ENCODE measurements around the gene LMF2.

The LMF2 gene

GRCh38 chr22:50461536-50461935, 46.0 kb downstream of the LMF2 start:
- Histone ChIP-seq H3K36me3 (ENCODE audit: low read length) (peaks cover 4% of the 10 kb centered on the region; the same call in 1 of the 2 replicates), H3K9me3 (ENCODE audit: insufficient read depth, low read length) (no peaks in the 10 kb centered on the region), H3K27me3 (ENCODE audit: low read length) (no peaks in the 10 kb centered on the region), H4K20me1 (ENCODE audit: low read depth, low read length) (no peaks in the 10 kb centered on the region), H3K79me2 (ENCODE audit: insufficient read depth, low read length) (no peaks in the 10 kb centered on the region), H3K4me3 (ENCODE audit: insufficient read depth, low read length, poor library complexity, severe bottlenecking) (no peak overlapping the region), H2AFZ (ENCODE audit: low read depth, low read length, severe bottlenecking) (no peak overlapping the region), H3K9ac (ENCODE audit: low read length) (no peak overlapping the region), H3F3A (ENCODE audit: insufficient read depth) (no peaks in the 10 kb centered on the region), H3K4me2 (ENCODE audit: low read depth, low read length, poor library complexity, severe bottlenecking) (no peak overlapping the region), H3K27ac (ENCODE audit: low read depth, low read length) (no peak overlapping the region), H3K9me2 (replicated peaks; ENCODE audit: insufficient read depth, low read length) (no peaks in the 10 kb centered on the region)
- TF ChIP-seq EZH2phosphoT487 (conservative IDR thresholded peaks at IDR 0.05; ENCODE audit: low read length) (no peak), CTCF (IDR thresholded peaks at IDR 0.05; ENCODE audit: insufficient read depth, low read length, poor library complexity, severe bottlenecking) (no peak)

GRCh38 chr22:50460938-50461337, 46.6 kb downstream of the LMF2 start:
- H3K9me2 ChIP-seq (replicated peaks; ENCODE audit: insufficient read depth, low read length): no peaks in the 10 kb centered on the region
- TF ChIP-seq EZH2phosphoT487 (conservative IDR thresholded peaks at IDR 0.05; ENCODE audit: low read length): no peak
- TF ChIP-seq CTCF (IDR thresholded peaks at IDR 0.05; ENCODE audit: insufficient read depth, low read length, poor library complexity, severe bottlenecking): no peak
- no peaks in the 10 kb centered on the region for H3K79me2 ChIP-seq (ENCODE audit: insufficient read depth, low read length)
- no peaks in the 10 kb centered on the region for H3K9me3 ChIP-seq (ENCODE audit: insufficient read depth, low read length)
- H2AFZ ChIP-seq (ENCODE audit: low read depth, low read length, severe bottlenecking): no peak overlapping the region
- no peaks in the 10 kb centered on the region for H3F3A ChIP-seq (ENCODE audit: insufficient read depth)
- H3K27ac ChIP-seq (ENCODE audit: low read depth, low read length): no peak overlapping the region
- no peak overlapping the region for H3K9ac ChIP-seq (ENCODE audit: low read length)
- H3K4me3 ChIP-seq (ENCODE audit: insufficient read depth, low read length, poor library complexity, severe bottlenecking): no peak overlapping the region
- peaks cover 4% of the 10 kb centered on the region; the same call in 1 of the 2 replicates for H3K36me3 ChIP-seq (ENCODE audit: low read length)
- H3K4me2 ChIP-seq (ENCODE audit: low read depth, low read length, poor library complexity, severe bottlenecking): no peak overlapping the region
- H3K27me3 ChIP-seq (ENCODE audit: low read length): no peaks in the 10 kb centered on the region
- H4K20me1 ChIP-seq (ENCODE audit: low read depth, low read length): no peaks in the 10 kb centered on the region

- Histone ChIP-seq H4K20me1 (ENCODE audit: low read depth, low read length) (no peaks in the 10 kb centered on the region), H3K79me2 (ENCODE audit: insufficient read depth, low read length) (no peaks in the 10 kb centered on the region), H3F3A (ENCODE audit: insufficient read depth) (no peaks in the 10 kb centered on the region), H3K27me3 (ENCODE audit: low read length) (no peaks in the 10 kb centered on the region), H3K9me2 (replicated peaks; ENCODE audit: insufficient read depth, low read length) (no peaks in the 10 kb centered on the region), H3K9ac (ENCODE audit: low read length) (no peak overlapping the region), H3K4me2 (ENCODE audit: low read depth, low read length, poor library complexity, severe bottlenecking) (no peak overlapping the region), H3K9me3 (ENCODE audit: insufficient read depth, low read length) (no peaks in the 10 kb centered on the region), H3K36me3 (ENCODE audit: low read length) (peaks cover 4% of the 10 kb centered on the region; the same call in 1 of the 2 replicates), H3K4me3 (ENCODE audit: insufficient read depth, low read length, poor library complexity, severe bottlenecking) (no peak overlapping the region), H2AFZ (ENCODE audit: low read depth, low read length, severe bottlenecking) (no peak overlapping the region), H3K27ac (ENCODE audit: low read depth, low read length) (no peak overlapping the region)
- TF ChIP-seq CTCF (IDR thresholded peaks at IDR 0.05; ENCODE audit: insufficient read depth, low read length, poor library complexity, severe bottlenecking): no peak
- no peak for TF ChIP-seq EZH2phosphoT487 (conservative IDR thresholded peaks at IDR 0.05; ENCODE audit: low read length)
Observed at GRCh38 chr22:50459496-50460140, 47.9 kb downstream of the LMF2 start.
